ENCODE results near the gene FBXO3. TPM values are rescaled to one million over a fixed set of nuclear protein-coding genes. Genes with fewer than 3 reads are reported as not detected.

The FBXO3 gene
- total RNA-seq, 4 donors from 2014 or later, result 31.2 to 45.8 (median 33.4) TPM

DNA sequence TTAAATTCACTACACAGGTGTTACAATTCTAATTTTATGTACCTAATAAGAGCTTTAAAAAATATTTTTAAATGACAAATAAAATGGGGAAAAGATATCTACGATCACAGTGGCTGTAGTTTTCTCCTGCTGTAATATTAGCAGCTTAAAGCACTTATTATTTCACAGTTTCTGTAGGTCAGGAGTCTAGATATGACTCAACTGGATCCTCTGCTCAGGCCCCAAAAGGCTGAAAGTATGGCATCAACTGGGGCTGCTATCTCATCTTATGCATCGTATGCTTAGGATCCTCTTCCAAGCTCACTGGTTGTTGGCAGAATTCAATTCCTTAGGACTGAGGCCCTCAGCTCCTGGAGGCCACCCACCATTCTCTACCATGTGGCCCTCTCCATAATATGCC is 12.8 kb downstream of the FBXO3 start:
- ATAC-seq, result no peak
- no peak overlapping the region for H3K27ac ChIP-seq
- no peak for TF ChIP-seq POLR2A (IDR thresholded peaks at IDR 0.05)
- TF ChIP-seq, protein P1, sequence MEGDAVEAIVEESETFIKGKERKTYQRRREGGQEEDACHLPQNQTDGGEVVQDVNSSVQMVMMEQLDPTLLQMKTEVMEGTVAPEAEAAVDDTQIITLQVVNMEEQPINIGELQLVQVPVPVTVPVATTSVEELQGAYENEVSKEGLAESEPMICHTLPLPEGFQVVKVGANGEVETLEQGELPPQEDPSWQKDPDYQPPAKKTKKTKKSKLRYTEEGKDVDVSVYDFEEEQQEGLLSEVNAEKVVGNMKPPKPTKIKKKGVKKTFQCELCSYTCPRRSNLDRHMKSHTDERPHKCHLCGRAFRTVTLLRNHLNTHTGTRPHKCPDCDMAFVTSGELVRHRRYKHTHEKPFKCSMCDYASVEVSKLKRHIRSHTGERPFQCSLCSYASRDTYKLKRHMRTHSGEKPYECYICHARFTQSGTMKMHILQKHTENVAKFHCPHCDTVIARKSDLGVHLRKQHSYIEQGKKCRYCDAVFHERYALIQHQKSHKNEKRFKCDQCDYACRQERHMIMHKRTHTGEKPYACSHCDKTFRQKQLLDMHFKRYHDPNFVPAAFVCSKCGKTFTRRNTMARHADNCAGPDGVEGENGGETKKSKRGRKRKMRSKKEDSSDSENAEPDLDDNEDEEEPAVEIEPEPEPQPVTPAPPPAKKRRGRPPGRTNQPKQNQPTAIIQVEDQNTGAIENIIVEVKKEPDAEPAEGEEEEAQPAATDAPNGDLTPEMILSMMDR (IDR thresholded peaks at IDR 0.05 in 4 of 5, conservative IDR thresholded peaks at IDR 0.05 in 1 of 5), result no peak
- in situ Hi-C loops (cut with MboI; ENCODE audit: low sequenced_read_pairs in 4 of 4), result loop anchor here in 2 of 4 donors (25.0 kb wide), 1 partner anchor 599 kb away; the partner anchor contains the start of gene CSTF3 (in 2 of the 2)
- DNase-seq, result no peak
- no peak overlapping the region for H3K4me3 ChIP-seq
- H3K4me1 ChIP-seq, result no peaks in the 10 kb centered on the region
- intact Hi-C loops (cut with DNase I; ENCODE audit: low total_unique reads), result no loop called here
- H3K27me3 ChIP-seq, result no peaks in the 10 kb centered on the region
- no peaks in the 10 kb centered on the region for H3K9me3 ChIP-seq
- H3K36me3 ChIP-seq, result peaks cover 0 to 67% of the 10 kb centered on the region in 2 donors

DNA sequence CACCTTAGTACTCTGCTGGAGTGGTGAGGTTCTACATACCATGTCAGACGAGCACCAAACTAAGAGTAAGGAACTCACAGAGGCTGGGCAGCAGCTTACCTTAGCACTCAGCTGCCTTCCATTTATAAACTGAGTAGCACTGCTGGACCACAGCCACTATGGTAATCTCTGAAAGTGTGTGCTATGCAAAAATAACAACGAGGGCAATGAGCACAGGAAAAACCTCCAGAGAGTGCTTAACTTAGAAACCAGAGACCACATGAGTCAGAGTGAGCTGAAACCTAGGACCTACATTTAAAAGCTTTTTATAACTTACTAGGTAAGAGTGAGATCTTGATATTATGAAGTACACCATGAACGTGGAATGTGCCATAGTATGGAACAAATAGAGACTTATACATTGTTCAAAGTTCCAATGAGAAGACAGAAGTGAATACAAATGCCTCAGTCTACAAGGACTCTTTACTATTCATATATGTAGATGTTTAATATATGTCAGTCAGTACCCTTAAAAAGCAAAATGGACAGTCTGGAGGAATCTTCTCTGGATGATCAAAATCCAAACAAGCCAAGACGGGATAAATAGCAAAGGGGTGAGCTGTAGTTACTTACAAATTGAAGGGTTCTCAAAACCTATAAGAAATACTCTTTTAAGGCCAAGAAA is 20.9 kb downstream of the FBXO3 start:
- in situ Hi-C loops (cut with MboI; ENCODE audit: low sequenced_read_pairs in 4 of 4), result loop anchor here in 2 of 4 donors (25.0 kb wide), 1 partner anchor 591 kb away; the partner anchor contains the start of gene CSTF3 (in 2 of the 2)
- no peaks in the 10 kb centered on the region for H3K9me3 ChIP-seq
- ATAC-seq (peak; percentile 98 to 99), DNase-seq (peak; percentile 72 to 81)
- H3K27ac ChIP-seq, result peak overlapping the region; percentile 84 to 94 (median 90)
- TF ChIP-seq POLR2A (IDR thresholded peaks at IDR 0.05), result peak; percentile 26 to 71
- TF ChIP-seq, protein P1 (IDR thresholded peaks at IDR 0.05 in 4 of 5, conservative IDR thresholded peaks at IDR 0.05 in 1 of 5), result no peak
- H3K27me3 ChIP-seq, result no peaks in the 10 kb centered on the region
- peaks cover 0 to 59% of the 10 kb centered on the region in 2 donors for H3K36me3 ChIP-seq
- H3K4me1 ChIP-seq, result peaks cover 33 to 34% of the 10 kb centered on the region in 2 donors
- peak overlapping the region in 3 of 4 donors; percentile 14 to 31 (median 16) for H3K4me3 ChIP-seq
- intact Hi-C loops (cut with DNase I; ENCODE audit: low total_unique reads), result loop anchor here (2.0 kb wide), 1 partner anchor 19 kb away; no protein-coding TSS in a partner anchor

DNA sequence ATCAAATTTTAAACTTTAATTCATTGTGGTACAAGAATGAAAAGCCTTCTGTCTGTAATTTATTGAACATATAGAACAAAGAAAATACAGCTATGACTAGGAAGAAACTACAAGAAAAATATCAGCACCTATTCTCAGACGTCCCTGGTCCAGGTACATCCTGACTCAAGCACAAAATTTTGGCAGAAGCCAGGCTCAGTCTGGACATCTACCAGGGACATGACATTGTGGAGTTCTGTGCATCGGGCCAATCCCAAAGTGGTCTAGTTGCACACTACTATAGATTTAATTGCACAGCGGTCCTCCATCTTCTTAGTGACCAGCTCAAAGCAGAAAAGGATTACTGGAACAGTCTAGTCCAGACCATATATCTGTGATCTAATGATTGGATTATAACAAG is 22.4 kb downstream of the FBXO3 start:
- peak overlapping the region; percentile 84 to 94 (median 90) for H3K27ac ChIP-seq
- H3K4me1 ChIP-seq, result peaks cover 43 to 48% of the 10 kb centered on the region in 2 donors
- no peaks in the 10 kb centered on the region for H3K9me3 ChIP-seq
- ATAC-seq (peak in 1 of 2 donors; percentile 61), DNase-seq (peak; percentile 32 to 50)
- H3K27me3 ChIP-seq, result no peaks in the 10 kb centered on the region
- no peak overlapping the region for H3K4me3 ChIP-seq
- H3K36me3 ChIP-seq, result peaks cover 0 to 49% of the 10 kb centered on the region in 2 donors
- TF ChIP-seq, protein P1 (IDR thresholded peaks at IDR 0.05 in 4 of 5, conservative IDR thresholded peaks at IDR 0.05 in 1 of 5), result no peak
- TF ChIP-seq POLR2A (IDR thresholded peaks at IDR 0.05), result no peak
- in situ Hi-C loops (cut with MboI; ENCODE audit: low sequenced_read_pairs in 4 of 4) (loop anchor here in 2 of 4 donors (25.0 kb wide), 1 partner anchor 590 kb away; the partner anchor contains the start of gene CSTF3 (in 2 of the 2)), intact Hi-C loops (cut with DNase I; ENCODE audit: low total_unique reads) (loop anchor here (2.0 kb wide), 1 partner anchor 21 kb away; no protein-coding TSS in a partner anchor)

DNA sequence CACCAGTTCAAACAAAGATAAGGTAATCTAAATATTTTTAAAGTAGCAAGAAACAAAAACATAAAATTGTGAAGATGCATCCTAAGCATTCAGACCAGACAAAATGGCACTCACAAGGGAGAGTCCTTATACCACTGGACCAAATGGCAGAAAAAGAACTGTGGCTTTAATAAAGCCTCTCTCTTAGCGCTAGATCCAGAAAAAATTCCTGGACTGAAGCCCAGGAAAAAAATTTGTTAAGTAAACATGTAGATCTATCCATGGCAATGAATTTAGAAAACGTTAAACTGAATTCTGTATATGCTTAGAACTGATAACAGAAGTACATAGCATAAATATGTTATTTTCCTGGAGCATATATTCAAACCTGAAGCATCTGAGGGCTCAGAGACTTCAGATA is 26.3 kb downstream of the FBXO3 start:
- peaks cover 36 to 39% of the 10 kb centered on the region in 2 donors for H3K4me1 ChIP-seq
- in situ Hi-C loops (cut with MboI; ENCODE audit: low sequenced_read_pairs in 4 of 4), result loop anchor here in 2 of 4 donors (10.0 kb wide), 3 partner anchors 203 to 383 kb away; no protein-coding TSS in a partner anchor
- intact Hi-C loops (cut with DNase I; ENCODE audit: low total_unique reads), result no loop called here

More for the DNA sequence above, 26.3 kb downstream of the FBXO3 start:
- Histone ChIP-seq H3K36me3 (peaks cover 0 to 34% of the 10 kb centered on the region in 2 donors), H3K27me3 (no peaks in the 10 kb centered on the region), H3K4me3 (no peak overlapping the region), H3K9me3 (no peaks in the 10 kb centered on the region), H3K27ac (peak overlapping the region; percentile 37 to 62 (median 56))
- DNase-seq (no peak), ATAC-seq (no peak)
- TF ChIP-seq, protein P1 (IDR thresholded peaks at IDR 0.05 in 4 of 5, conservative IDR thresholded peaks at IDR 0.05 in 1 of 5), result no peak
- TF ChIP-seq POLR2A (IDR thresholded peaks at IDR 0.05), result no peak
